Neural cell (in vitro differentiated cells): ENCODE measurements around the gene LRMDA.

Experiments used
- EP300 ChIP-seq: fragments of 450-650 bp; conservative IDR thresholded peaks from 2 replicates; pipeline ENCODE4 v1.6.1; 2014; ENCODE audit warnings: antibody characterized with exemption, mild to moderate bottlenecking, moderate library complexity; ENCODE audit not compliant: poor library complexity, severe bottlenecking
- POLR2AphosphoS5 ChIP-seq: IDR thresholded peaks from 2 replicates; pipeline ENCODE4 v1.6.1; 2012
- TAF1 ChIP-seq: IDR thresholded peaks from 2 replicates; pipeline ENCODE4 v1.6.1; 2012; ENCODE audit warnings: low read depth
- TF ChIP-seq, protein P1 (sequence below): fragments of 450-650 bp; IDR thresholded peaks from 2 replicates; pipeline ENCODE4 v1.5.1; 2014; ENCODE audit warnings: antibody characterized with exemption, mild to moderate bottlenecking, moderate library complexity; ENCODE audit not compliant: poor library complexity, severe bottlenecking
- TF ChIP-seq, protein P2 (sequence below): IDR thresholded peaks from 2 replicates; pipeline ENCODE4 v1.6.1; 2012; ENCODE audit warnings: borderline replicate concordance

DNA sequence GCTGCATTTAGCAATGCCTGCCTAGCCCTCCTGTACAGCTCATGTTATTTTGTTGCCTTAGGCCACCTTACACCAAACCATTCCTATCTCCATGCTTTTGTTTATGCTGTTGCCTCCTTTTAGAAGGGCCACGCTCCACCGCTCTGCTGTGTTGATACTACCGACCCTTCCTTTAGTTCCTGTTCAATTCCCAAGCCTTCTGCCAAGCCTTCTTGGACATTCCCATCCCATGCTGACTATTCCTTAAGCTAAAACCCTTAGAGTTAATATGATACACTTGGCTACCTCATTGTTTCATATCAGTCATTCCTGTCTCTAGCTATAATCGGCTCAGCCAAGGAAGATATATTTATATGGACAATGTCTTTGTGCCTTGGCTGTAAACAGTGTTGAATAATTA is 705.5 kb downstream of the LRMDA start:
- TF ChIP-seq, protein P1, sequence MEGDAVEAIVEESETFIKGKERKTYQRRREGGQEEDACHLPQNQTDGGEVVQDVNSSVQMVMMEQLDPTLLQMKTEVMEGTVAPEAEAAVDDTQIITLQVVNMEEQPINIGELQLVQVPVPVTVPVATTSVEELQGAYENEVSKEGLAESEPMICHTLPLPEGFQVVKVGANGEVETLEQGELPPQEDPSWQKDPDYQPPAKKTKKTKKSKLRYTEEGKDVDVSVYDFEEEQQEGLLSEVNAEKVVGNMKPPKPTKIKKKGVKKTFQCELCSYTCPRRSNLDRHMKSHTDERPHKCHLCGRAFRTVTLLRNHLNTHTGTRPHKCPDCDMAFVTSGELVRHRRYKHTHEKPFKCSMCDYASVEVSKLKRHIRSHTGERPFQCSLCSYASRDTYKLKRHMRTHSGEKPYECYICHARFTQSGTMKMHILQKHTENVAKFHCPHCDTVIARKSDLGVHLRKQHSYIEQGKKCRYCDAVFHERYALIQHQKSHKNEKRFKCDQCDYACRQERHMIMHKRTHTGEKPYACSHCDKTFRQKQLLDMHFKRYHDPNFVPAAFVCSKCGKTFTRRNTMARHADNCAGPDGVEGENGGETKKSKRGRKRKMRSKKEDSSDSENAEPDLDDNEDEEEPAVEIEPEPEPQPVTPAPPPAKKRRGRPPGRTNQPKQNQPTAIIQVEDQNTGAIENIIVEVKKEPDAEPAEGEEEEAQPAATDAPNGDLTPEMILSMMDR = no peak
- TF ChIP-seq EP300 (no peak), POLR2AphosphoS5 (no peak), TAF1 (no peak)
- TF ChIP-seq, protein P2, sequence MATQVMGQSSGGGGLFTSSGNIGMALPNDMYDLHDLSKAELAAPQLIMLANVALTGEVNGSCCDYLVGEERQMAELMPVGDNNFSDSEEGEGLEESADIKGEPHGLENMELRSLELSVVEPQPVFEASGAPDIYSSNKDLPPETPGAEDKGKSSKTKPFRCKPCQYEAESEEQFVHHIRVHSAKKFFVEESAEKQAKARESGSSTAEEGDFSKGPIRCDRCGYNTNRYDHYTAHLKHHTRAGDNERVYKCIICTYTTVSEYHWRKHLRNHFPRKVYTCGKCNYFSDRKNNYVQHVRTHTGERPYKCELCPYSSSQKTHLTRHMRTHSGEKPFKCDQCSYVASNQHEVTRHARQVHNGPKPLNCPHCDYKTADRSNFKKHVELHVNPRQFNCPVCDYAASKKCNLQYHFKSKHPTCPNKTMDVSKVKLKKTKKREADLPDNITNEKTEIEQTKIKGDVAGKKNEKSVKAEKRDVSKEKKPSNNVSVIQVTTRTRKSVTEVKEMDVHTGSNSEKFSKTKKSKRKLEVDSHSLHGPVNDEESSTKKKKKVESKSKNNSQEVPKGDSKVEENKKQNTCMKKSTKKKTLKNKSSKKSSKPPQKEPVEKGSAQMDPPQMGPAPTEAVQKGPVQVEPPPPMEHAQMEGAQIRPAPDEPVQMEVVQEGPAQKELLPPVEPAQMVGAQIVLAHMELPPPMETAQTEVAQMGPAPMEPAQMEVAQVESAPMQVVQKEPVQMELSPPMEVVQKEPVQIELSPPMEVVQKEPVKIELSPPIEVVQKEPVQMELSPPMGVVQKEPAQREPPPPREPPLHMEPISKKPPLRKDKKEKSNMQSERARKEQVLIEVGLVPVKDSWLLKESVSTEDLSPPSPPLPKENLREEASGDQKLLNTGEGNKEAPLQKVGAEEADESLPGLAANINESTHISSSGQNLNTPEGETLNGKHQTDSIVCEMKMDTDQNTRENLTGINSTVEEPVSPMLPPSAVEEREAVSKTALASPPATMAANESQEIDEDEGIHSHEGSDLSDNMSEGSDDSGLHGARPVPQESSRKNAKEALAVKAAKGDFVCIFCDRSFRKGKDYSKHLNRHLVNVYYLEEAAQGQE = no peak
